ENCODE data around the gene KANK4. TPM values are rescaled to one million over a fixed set of nuclear protein-coding genes. Genes with fewer than 3 reads are reported as not detected.

The KANK4 gene
- total RNA-seq, 4 donors from 2014 or later = 1.3 to 2.7 (median 1.7) TPM

- ATAC-seq (ENCODE audit: low FRiP score) (no peak), DNase-seq (ENCODE audit: low spot score) (no peak)
- no peak for TF ChIP-seq CTCF (IDR thresholded peaks at IDR 0.05)
Observed at GRCh38 chr1:62316135-62316534, 3.1 kb downstream of the KANK4 start.

DNA sequence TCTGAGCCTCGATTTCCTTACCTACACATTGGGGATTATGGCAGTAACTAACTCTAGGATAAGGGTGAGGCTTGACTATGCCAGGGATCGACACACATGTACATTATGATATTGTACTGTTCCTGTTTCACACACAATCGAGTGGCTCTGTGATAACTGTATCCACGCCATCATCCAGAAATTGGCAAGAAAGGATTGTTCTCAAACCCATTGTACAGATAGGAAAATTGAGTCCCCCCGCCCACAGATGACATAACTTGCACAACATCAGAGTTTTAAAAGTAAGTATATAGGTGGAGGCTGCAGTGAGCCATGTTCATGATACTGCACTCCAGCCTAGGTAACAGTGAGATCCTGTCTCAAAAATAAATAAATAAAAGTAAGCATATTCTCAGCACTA is 3.8 kb downstream of the KANK4 start:
- ATAC-seq (ENCODE audit: low FRiP score) = no peak
- DNase-seq (ENCODE audit: low spot score) = no peak
- no peak for TF ChIP-seq CTCF (IDR thresholded peaks at IDR 0.05)

DNA sequence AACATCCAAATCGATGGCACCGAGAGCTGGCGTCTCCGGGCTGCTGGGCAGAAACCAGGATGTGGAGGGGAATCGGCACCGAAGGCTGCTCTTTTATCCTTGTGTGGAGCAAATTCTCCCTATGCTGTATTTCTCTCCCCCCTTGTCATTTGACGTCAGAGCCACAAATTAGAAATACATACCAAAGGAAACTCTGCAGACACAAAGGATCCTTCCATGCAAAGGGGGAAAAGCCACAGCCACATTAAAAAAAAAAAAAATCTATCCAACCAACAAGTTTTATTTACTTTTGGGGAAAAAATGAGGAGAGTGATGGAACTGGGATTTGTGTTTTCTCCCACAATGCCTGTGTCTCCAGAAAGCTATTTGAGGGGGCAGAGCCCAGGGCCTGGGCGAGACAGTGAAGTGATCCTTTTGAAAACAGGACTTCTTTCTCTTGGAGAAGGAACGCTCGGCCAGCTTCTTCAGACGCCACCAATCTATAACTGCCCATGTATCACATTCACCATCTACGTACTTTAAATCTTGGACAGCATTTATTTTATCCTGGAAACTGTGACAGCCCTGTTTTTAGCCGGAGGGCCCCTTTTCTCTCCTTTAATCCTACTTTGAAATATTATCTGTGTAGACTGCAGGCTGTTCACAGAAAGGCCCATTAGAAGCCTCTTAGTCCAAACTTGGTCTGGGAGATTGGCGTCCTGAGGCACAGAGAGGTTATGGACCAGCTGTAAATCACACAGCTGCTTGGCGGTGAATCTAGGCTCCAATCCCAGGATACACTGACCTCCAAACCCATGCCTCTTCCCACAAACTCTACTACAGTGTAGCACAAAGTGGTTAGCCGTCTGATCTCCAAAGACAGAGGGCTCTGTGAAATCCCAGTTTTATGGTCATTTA is 4.5 kb downstream of the KANK4 start:
- TF ChIP-seq CTCF (IDR thresholded peaks at IDR 0.05) = no peak
- ATAC-seq (ENCODE audit: low FRiP score) (no peak), DNase-seq (ENCODE audit: low spot score) (no peak)

DNA sequence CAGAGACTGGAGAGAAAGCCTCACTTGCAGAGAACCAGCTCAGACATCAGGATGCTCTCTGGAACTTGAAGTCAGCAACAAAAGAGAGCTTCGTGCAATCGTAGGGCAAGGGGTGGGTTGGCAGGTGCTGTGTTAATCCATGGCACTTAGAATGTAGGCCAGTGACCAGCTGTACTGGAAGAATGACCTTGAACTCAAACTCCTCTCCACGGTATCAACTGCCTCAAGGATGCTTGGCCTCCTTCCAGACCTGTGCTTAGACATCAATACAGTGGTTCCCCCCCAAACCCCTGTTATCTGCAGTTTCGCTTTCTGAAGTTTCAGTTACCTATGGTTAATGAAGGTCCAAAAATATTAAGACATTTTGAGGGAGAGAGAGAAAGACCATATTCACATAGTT is 6.5 kb downstream of the KANK4 start:
- DNase-seq (ENCODE audit: low spot score) (no peak), ATAC-seq (ENCODE audit: low FRiP score) (no peak)
- no peak for TF ChIP-seq CTCF (IDR thresholded peaks at IDR 0.05)

- no peak for TF ChIP-seq CTCF (IDR thresholded peaks at IDR 0.05)
- DNase-seq (ENCODE audit: low spot score) (no peak), ATAC-seq (ENCODE audit: low FRiP score) (no peak)
Observed at GRCh38 chr1:62311473-62311943, 7.7 kb downstream of the KANK4 start.

GRCh38 chr1:62309906-62310305 is 9.3 kb downstream of the KANK4 start:
- no peak for ATAC-seq (ENCODE audit: low FRiP score)
- DNase-seq (ENCODE audit: low spot score) = no peak
- TF ChIP-seq CTCF (IDR thresholded peaks at IDR 0.05) = no peak

- ATAC-seq (ENCODE audit: low FRiP score) (no peak), DNase-seq (ENCODE audit: low spot score) (no peak)
- TF ChIP-seq CTCF (IDR thresholded peaks at IDR 0.05) = no peak
Observed at GRCh38 chr1:62308606-62309005, 10.6 kb downstream of the KANK4 start.

All from omental fat pad (tissue), 4 donors.